ENCODE results near the gene CADM2.
"Not testable (repeated sequence)": the region's sequence is repeated elsewhere in the genome, so short reads cannot be mapped to it uniquely, and the experiment has no call there.

CADM2 gene

DNA sequence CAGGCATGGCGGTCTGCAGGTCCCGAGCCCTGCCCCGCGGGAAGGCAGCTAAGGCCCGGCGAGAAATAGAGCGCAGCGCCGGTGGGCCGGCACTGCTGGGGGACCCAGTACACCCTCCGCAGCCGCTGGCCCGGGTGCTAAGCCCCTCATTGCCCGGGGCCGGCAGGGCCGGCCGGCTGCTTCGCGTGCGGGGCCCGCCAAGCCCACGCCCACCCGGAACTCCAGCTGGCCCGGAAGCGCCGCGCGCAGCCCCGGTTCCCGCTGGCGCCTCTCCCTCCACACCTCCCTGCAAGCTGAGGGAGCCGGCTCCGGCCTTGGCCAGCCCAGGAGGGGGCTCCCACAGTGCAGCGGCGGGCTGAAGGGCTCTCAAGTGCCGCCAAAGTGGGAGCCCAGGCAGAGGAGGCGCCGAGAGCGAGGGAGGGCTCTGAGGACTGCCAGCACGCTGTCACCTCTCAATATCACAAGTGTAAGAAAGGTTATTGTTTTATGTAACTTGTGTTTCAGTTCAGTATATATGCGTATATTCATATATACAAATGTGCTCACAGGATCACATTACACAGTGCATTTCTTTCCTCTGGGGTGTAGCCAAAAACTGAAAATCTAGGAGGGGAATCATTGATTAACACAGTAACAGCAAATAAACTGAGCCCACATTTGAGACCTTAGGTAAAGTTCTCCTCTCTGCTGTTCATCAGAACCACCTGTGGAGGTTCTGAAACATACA lies 546.2 kb downstream of the CADM2 start:
- not testable (repeated sequence) for H3K4me1 Mint-ChIP-seq (ENCODE audit: low read depth); H3K27me3 Mint-ChIP-seq; H3K4me3 Mint-ChIP-seq; H3K36me3 Mint-ChIP-seq; H3K27ac Mint-ChIP-seq; H3K9me3 Mint-ChIP-seq (ENCODE audit: low read depth)

DNA sequence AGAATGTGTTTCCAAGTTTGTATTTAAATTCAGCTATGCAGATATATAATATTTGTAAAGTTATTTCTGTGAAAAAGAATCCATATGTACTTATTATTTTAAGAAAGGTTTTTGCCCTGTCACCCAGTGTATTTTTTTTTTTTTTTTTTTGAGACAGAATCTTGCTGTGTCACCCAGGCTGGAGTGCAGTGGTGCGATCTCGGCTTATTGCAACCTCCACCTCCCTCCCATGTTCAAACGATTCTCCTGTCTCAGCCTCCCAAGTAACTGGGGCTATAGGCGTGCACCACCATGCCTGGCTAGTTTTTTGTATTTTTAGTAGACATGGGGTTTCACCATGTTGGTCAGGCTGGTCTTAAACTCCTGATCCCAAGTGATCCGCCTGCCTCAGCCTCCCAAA lies 548.3 kb downstream of the CADM2 start:
- not testable (repeated sequence) for H3K4me1 Mint-ChIP-seq (ENCODE audit: low read depth); H3K27ac Mint-ChIP-seq; H3K27me3 Mint-ChIP-seq; H3K9me3 Mint-ChIP-seq (ENCODE audit: low read depth); H3K4me3 Mint-ChIP-seq; H3K36me3 Mint-ChIP-seq

DNA sequence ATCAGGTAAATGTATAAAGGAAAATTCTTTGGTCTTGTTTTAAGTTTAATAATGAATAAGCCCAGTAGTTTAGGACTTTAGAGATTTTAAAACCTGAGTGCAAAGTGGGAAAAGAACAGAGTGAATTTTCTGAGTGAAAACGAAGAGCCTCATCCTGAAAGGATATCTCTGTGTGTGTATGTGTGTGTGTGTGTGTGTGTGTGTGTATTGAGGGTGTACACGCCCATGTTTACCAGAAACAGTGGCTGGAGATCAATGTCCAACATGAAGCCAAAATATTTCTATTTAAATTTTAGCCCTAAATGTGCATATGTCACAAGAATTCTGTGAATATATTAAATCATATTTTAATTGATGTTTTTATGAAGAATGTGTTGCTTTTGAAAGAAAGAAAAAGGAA lies 549.9 kb downstream of the CADM2 start:
- Mint-ChIP-seq H3K36me3 (no peaks in the 10 kb centered on the region), H3K4me3 (no peak overlapping the region), H3K9me3 (ENCODE audit: low read depth) (no peaks in the 10 kb centered on the region), H3K27ac (no peak overlapping the region), H3K4me1 (ENCODE audit: low read depth) (no peaks in the 10 kb centered on the region), H3K27me3 (no peaks in the 10 kb centered on the region)

DNA sequence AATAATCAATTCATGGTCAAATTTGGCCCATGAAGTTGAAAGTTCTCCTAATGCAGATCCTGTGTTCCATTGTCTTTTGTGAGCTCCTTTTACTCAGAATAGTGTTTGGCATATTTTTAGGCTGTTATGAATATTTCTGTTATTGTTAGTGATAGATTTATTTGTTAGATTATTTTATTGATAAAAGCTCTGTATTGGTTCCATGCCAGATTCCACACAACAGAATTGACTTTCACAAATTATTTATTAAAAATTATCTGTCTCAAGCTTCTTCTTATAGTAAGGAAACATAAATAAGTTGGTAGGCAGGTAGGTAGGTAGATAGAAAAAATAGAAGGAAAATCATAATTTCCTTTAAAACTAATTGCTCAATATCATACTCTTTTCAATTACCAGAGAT lies 557.4 kb downstream of the CADM2 start:
- no peaks in the 10 kb centered on the region for H3K27me3 Mint-ChIP-seq
- H3K4me3 Mint-ChIP-seq, result no peak overlapping the region
- no peaks in the 10 kb centered on the region for H3K36me3 Mint-ChIP-seq
- H3K9me3 Mint-ChIP-seq (ENCODE audit: low read depth), result peaks cover 4% of the 10 kb centered on the region
- no peaks in the 10 kb centered on the region for H3K4me1 Mint-ChIP-seq (ENCODE audit: low read depth)
- no peak overlapping the region for H3K27ac Mint-ChIP-seq

DNA sequence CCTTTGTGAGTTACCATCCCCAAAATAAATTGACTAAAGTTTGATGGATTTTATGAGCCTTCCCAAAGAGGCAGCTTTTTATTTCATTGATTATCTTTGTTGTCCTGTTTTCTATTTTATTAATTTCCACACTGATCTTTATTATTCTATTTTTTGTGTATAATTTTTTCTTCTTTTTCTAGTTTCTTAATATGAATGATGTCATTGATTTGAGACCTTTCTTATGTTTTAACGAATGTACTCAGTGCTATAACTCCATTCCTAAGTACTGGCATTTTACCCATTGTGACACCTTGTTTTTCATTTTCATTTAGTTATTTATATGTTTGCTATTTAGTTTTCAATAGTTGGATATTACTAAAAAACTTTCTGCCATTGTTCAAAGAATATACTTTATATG lies 565.3 kb downstream of the CADM2 start:
- no peak overlapping the region for H3K4me3 Mint-ChIP-seq
- H3K27me3 Mint-ChIP-seq, result no peaks in the 10 kb centered on the region
- H3K36me3 Mint-ChIP-seq, result no peaks in the 10 kb centered on the region
- H3K27ac Mint-ChIP-seq, result no peak overlapping the region
- no peaks in the 10 kb centered on the region for H3K4me1 Mint-ChIP-seq (ENCODE audit: low read depth)
- no peaks in the 10 kb centered on the region for H3K9me3 Mint-ChIP-seq (ENCODE audit: low read depth)

DNA sequence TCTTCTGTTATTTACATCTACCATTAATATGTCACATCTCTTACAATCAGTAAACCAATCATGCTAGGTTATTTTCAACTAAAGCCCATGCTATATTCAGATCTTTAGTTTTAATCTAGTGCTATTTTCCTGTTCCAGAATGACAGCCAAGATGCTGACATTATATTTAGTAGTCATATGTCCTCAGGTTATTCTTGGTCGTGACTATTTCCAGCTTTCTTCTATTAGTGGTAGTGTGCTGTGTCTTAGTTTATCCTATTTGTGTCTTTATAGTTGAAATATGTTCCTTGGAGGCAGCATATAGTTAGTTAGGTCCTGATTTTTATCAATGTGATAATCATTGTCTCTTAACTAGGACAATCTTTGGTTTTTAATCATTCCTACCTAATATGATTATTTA lies 566.5 kb downstream of the CADM2 start:
- Mint-ChIP-seq H3K4me1 (ENCODE audit: low read depth) (no peaks in the 10 kb centered on the region), H3K4me3 (no peak overlapping the region), H3K27ac (no peak overlapping the region), H3K9me3 (ENCODE audit: low read depth) (no peaks in the 10 kb centered on the region), H3K27me3 (no peaks in the 10 kb centered on the region), H3K36me3 (no peaks in the 10 kb centered on the region)

DNA sequence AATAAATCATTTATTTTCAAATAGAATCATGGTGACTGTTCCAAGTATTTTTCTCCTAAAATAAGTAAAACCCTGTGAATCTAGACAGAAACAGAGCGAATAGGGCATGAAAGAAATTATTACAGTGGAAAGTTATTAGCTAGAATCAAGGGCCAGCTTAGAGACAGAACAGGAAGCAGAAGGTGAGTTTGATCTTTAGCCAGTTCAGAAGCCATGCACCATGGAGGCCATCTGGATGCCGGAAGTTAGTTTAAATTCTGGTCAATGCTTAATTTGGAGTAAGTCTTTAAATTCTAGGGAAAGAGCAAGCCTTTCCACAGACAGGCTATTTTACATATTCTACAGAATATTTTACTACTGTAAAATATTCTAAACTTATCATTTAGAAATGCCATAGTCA lies 574.8 kb downstream of the CADM2 start:
- peaks cover 5% of the 10 kb centered on the region for H3K9me3 Mint-ChIP-seq (ENCODE audit: low read depth)
- H3K4me3 Mint-ChIP-seq, result no peak overlapping the region
- H3K27me3 Mint-ChIP-seq, result no peaks in the 10 kb centered on the region
- H3K27ac Mint-ChIP-seq, result no peak overlapping the region
- H3K36me3 Mint-ChIP-seq, result no peaks in the 10 kb centered on the region
- no peaks in the 10 kb centered on the region for H3K4me1 Mint-ChIP-seq (ENCODE audit: low read depth)

DNA sequence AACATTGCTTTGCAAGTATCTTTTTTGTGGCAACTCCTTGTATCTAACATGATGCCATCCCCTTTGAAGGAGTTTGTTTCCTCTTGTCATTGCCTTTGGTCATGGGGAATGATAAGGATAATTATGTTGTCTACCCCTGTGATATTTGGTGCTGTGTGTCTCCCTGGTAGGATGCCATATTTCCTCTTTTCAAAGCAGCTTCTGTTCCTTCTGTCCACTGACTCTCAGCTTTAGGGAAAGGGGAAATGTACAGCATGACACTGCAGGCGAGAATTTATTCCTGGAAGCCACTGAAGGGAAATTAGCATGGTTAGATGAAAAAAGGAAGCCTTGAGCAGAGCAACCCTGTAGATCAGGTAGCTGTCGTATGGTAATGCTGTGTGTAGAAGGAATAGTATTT lies 576.7 kb downstream of the CADM2 start:
- Mint-ChIP-seq H3K27me3 (no peaks in the 10 kb centered on the region), H3K27ac (no peak overlapping the region), H3K4me3 (no peak overlapping the region), H3K9me3 (ENCODE audit: low read depth) (peaks cover 10% of the 10 kb centered on the region), H3K36me3 (no peaks in the 10 kb centered on the region), H3K4me1 (ENCODE audit: low read depth) (no peaks in the 10 kb centered on the region)

DNA sequence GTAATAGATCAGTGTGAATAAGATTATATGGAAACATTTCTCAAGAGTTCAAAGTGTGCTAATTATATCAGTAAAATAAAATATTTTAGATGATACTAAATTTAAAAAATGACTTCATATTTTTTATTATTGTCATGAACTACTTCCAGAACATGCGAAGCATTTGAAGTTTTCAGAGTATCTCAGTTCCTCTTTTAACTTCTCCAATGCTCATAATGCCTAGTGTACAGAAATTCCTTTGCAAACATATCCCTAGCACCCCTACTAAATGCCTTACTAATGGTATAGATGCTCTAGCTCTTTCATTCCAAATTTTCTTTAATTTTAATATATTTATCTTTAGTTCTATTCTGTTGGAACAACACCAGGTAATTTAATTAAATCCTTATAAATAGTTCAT lies 580.4 kb downstream of the CADM2 start:
- Mint-ChIP-seq H3K4me3 (no peak overlapping the region), H3K4me1 (ENCODE audit: low read depth) (no peaks in the 10 kb centered on the region), H3K9me3 (ENCODE audit: low read depth) (peaks cover 5% of the 10 kb centered on the region), H3K27me3 (no peaks in the 10 kb centered on the region), H3K27ac (no peak overlapping the region), H3K36me3 (no peaks in the 10 kb centered on the region)

DNA sequence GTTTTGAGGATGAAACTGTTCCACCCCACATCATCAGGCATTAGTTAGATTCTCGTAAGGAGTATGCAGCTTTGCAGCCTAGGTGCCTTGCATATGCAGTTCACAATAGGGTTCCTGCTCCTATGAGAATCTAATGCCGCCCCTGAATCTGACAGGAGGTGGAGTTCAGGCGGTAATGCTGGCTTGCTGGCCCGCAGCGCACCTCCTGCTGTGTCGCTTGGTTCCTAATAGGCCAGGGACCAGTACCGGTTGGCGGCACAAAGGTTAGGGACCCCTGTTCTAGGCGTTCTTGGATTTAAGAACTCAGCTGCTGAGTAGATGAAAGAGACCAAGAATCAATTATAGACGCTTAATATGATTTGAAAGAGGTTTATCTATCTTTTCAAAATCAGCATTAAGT lies 595.4 kb downstream of the CADM2 start:
- no peaks in the 10 kb centered on the region for H3K27me3 Mint-ChIP-seq
- H3K4me3 Mint-ChIP-seq, result no peak overlapping the region
- no peaks in the 10 kb centered on the region for H3K4me1 Mint-ChIP-seq (ENCODE audit: low read depth)
- no peak overlapping the region for H3K27ac Mint-ChIP-seq
- H3K36me3 Mint-ChIP-seq, result no peaks in the 10 kb centered on the region
- H3K9me3 Mint-ChIP-seq (ENCODE audit: low read depth), result no peaks in the 10 kb centered on the region

DNA sequence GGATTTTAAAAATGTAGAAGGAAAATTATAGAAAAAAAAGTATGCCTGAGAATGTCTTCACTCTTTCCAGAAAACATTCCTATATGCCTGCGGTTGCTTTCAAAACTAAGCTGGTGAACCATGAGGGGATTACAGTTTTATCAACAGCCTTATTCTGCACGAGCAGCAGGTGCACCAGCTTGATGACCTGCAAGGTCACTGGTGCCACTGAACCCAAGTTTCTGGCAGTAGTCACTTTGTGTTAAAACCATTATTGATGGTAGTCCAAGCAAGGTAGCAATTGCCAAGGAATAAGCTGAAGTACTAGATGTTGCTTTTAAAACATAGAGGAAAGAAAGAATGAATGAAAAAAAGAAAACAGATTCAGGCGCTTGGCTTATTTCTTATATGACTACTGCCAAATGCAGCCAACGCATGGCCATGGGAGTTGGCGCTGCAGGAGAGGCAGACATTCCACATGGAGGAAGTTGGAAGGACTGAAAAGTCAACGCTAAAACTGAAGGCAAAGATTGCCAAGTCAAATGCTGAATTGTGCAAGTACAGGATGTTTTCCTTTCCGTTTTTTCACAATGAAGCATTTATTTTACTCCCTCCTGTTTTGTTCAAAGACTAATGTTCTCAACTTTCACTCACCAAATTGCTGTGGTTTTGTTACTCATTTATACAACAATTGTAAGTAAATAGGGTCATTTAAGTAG lies 601.4 kb downstream of the CADM2 start:
- Mint-ChIP-seq H3K27me3 (no peaks in the 10 kb centered on the region), H3K36me3 (no peaks in the 10 kb centered on the region), H3K4me1 (ENCODE audit: low read depth) (no peaks in the 10 kb centered on the region), H3K4me3 (no peak overlapping the region), H3K9me3 (ENCODE audit: low read depth) (no peaks in the 10 kb centered on the region), H3K27ac (no peak overlapping the region)

DNA sequence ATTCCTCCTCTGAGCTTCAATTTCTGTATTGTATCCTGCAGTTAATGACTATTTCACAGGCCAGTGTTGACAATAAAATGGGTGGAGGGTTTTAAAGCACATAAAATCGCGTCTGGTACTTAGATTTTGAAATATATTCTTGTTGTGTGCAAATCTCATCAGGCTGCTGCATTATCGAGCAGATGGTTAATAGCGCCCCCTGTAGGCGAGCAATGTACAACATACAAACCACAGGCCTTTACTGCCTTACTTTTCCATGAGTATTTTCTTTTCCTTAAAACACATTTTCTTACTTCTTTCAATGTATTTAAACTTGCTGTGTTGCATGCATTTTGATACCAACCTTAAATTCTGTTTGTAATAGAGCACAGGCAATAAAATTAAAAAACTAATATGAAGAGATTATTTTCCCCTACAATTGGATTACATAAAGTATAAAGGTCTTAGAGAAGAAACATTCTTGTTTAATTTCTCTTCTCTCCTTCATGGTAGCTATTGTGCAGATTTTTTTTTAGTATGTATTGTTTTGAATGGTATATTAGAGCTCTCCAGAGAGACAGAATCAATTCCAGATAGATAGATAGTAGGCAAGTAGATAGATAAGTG lies 608.4 kb downstream of the CADM2 start:
- Mint-ChIP-seq H3K4me1 (ENCODE audit: low read depth) (no peaks in the 10 kb centered on the region), H3K9me3 (ENCODE audit: low read depth) (no peaks in the 10 kb centered on the region), H3K4me3 (no peak overlapping the region), H3K36me3 (no peaks in the 10 kb centered on the region), H3K27me3 (no peaks in the 10 kb centered on the region), H3K27ac (no peak overlapping the region)

DNA sequence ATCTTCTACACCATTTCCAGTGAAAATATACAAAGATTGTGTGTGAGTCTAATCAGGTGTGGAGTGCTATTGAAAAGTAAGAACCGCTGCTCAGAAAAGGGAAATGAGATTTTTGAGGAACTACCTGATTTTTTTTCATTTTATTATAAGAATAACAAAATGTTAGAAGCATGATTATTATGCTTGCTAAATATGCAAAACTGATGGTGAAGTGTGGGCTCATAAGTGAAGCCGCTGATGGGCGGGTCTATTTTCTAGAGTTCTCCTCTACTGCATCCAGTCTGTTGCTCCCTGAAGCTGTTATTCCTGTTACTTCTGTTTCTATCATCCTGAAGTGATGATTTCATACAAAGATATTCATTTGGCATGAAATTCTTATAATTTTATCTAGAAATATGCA lies 612.0 kb downstream of the CADM2 start:
- Mint-ChIP-seq H3K4me3 (no peak overlapping the region), H3K9me3 (ENCODE audit: low read depth) (no peaks in the 10 kb centered on the region), H3K36me3 (no peaks in the 10 kb centered on the region), H3K27me3 (no peaks in the 10 kb centered on the region), H3K4me1 (ENCODE audit: low read depth) (no peaks in the 10 kb centered on the region), H3K27ac (no peak overlapping the region)

DNA sequence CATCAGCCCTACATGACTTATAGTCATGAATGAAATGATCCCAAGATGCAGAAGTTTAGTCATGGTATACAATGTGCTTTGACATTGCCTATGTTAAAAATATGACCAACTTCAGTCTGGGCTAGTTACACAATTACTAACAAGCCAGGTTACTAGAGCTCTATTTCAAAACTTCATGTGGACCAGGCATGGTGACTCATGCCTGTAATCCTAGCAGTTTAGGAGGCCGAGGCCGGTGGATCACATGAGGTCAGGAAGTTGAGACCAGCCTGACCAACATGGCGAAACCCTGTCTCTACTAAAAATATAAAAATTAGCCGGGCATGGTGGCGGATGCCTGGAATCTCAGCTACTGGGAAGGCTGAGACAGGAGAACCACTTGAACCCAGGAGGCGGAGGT lies 613.0 kb downstream of the CADM2 start:
- Mint-ChIP-seq H3K27me3 (no peaks in the 10 kb centered on the region), H3K4me3 (no peak overlapping the region), H3K9me3 (ENCODE audit: low read depth) (no peaks in the 10 kb centered on the region), H3K27ac (no peak overlapping the region), H3K36me3 (no peaks in the 10 kb centered on the region), H3K4me1 (ENCODE audit: low read depth) (no peaks in the 10 kb centered on the region)

DNA sequence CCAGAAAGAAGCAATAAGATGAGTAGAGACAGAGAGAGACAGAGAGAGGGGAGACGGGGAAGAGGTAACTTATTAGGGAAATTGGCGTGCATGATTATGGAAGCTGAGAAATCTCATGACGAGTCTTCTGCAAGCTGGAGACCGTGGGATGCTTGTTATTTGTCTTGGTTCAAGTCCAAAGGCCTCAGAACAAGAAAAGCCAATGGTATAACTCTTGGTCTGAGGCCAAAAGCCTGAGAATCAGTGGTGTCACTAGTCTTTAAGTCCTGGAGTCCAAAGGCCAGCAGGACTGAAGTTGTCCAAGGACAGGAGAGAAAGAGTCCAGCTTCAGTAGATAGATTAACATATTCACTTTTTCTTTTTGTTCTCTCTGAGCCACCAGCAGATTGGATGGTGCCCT lies 613.6 kb downstream of the CADM2 start:
- Mint-ChIP-seq H3K9me3 (ENCODE audit: low read depth) (no peaks in the 10 kb centered on the region), H3K4me3 (no peak overlapping the region), H3K36me3 (no peaks in the 10 kb centered on the region), H3K4me1 (ENCODE audit: low read depth) (no peaks in the 10 kb centered on the region), H3K27ac (no peak overlapping the region), H3K27me3 (no peaks in the 10 kb centered on the region)

DNA sequence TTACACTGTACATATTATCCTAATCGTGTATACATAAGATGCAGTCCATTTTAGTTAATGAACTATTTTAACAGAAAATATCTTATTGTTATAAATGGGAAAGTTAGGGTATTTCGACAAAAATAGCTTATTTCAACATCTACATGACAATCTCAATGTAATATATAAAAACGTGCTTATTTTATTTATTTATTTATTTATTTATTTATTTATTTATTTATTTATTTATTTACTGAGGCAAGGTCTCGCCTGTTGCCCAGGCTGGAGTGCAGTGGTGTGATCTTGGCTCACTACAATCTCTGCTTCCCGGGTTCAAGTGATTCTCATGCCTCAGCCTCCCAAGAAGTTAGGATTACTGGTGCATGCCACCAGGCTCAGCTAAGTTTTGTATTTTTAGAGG lies 614.2 kb downstream of the CADM2 start:
- H3K9me3 Mint-ChIP-seq (ENCODE audit: low read depth), result no peaks in the 10 kb centered on the region
- H3K27ac Mint-ChIP-seq, result no peak overlapping the region
- H3K27me3 Mint-ChIP-seq, result no peaks in the 10 kb centered on the region
- no peaks in the 10 kb centered on the region for H3K36me3 Mint-ChIP-seq
- no peaks in the 10 kb centered on the region for H3K4me1 Mint-ChIP-seq (ENCODE audit: low read depth)
- no peak overlapping the region for H3K4me3 Mint-ChIP-seq
